ENCODE measurements around the gene AKIRIN2. TPM values are rescaled to one million over a fixed set of nuclear protein-coding genes. Genes with fewer than 3 reads are reported as not detected.

The AKIRIN2 gene
- 14.7 and 18.4 TPM in 2 replicates for total RNA-seq

DNA sequence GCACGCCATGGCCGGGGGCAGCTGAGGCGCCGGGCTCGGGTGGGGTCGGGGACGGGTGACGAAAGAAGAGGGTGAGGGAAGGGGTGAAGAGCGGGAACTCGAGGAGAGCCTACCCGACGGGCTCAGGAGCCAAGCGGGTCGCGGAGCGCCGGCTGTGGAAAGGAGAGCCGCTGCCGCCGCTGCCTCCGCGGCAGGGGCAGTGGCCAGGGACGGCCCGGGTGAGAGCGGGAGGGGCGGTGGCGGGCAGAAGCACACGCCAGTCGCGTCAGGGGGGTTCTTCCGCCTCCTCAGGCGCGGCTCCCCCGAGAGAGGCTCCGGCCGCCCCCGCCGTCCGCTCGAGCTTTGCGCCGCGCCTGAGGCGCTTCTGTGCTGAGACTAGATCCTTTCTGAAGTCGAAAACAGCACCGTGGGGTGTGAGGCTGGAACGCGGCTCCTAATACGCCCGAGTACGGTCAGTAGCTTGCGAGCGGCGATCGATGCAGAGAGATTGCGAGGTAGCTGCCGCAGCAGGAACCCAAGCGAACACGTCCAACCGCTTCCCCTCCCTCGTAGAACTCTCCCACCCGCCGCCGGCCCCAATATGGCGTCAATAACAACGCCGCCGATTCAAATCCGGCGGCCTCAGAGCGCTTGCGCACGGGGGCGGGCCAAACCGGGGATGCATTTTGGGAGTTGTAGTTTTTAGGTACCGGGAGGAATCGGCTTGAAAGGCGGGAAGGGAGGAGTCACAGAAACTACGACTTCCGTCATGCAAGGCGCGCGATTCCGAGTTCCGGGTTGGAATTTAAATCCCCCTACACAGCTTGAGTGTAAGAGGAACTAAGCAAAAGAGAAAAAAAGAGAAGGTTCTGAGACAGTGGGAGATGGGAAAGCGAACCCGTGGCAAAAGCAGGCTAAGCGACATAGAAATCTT lies at the start of gene AKIRIN2:
Gene AKIRIN2, minus strand, starts transcription at position 558 of the 913 bp plus-strand sequence. Its CDS starts 549 bp downstream, at position 9.

Other genes with a start within 250 kb of the AKIRIN2 start
- gene SLC35A1, start 229.3 kb downstream of the AKIRIN2 start, total RNA-seq, result 17.4 and 24.8 TPM in 2 replicates
- gene RARS2, start 112.2 kb downstream of the AKIRIN2 start, total RNA-seq, result 38.9 and 53.8 TPM in 2 replicates
- gene ORC3, start 112.1 kb downstream of the AKIRIN2 start, total RNA-seq, result 27.4 and 29.0 TPM in 2 replicates